Stimulated activated CD4-positive, alpha-beta T cell treated with anti-CD3 and anti-CD28 coated beads, Interleukin-2, amount 100 ng/mL, for 48 hours (primary cell): ENCODE results near the gene ANKFN1.

Experiments used
- DNase-seq, 2 donors: peaks; one replicate each; pipeline ENCODE4 v3.0.0-alpha.2; 2020

The ANKFN1 gene

GRCh38 chr17:56514264-56514663, 361.0 kb downstream of the ANKFN1 start:
- DNase-seq, result no peak

- no peak for DNase-seq
Observed at GRCh38 chr17:56514899-56515298, 361.6 kb downstream of the ANKFN1 start.

- no peak for DNase-seq
Observed at GRCh38 chr17:56521414-56522141, 368.3 kb downstream of the ANKFN1 start.

- DNase-seq, result no peak
Observed at GRCh38 chr17:56523042-56523441, 369.8 kb downstream of the ANKFN1 start.

GRCh38 chr17:56528696-56529095, 375.4 kb downstream of the ANKFN1 start:
- DNase-seq, result no peak

GRCh38 chr17:56532926-56533325, 379.7 kb downstream of the ANKFN1 start:
- no peak for DNase-seq

- DNase-seq, result no peak
Observed at GRCh38 chr17:56536766-56537165, 383.5 kb downstream of the ANKFN1 start.

- no peak for DNase-seq
Observed at GRCh38 chr17:56540836-56541235, 387.6 kb downstream of the ANKFN1 start.

- no peak for DNase-seq
Observed at GRCh38 chr17:56543280-56543679, 390.0 kb downstream of the ANKFN1 start.

- no peak for DNase-seq
Observed at GRCh38 chr17:56545106-56545505, 391.8 kb downstream of the ANKFN1 start.

GRCh38 chr17:56545930-56546329, 392.7 kb downstream of the ANKFN1 start:
- DNase-seq, result no peak

GRCh38 chr17:56548661-56549060, 395.4 kb downstream of the ANKFN1 start:
- no peak for DNase-seq

GRCh38 chr17:56549501-56549900, 396.2 kb downstream of the ANKFN1 start:
- DNase-seq, result no peak

- DNase-seq, result no peak
Observed at GRCh38 chr17:56557682-56558081, 404.4 kb downstream of the ANKFN1 start.

- DNase-seq, result no peak
Observed at GRCh38 chr17:56558088-56558487, 404.8 kb downstream of the ANKFN1 start.
